ENCODE data around the gene TCEA3. TPM values are rescaled to one million over a fixed set of nuclear protein-coding genes. Genes with fewer than 3 reads are reported as not detected.
A peak's percentile ranks its signal among the peaks of the same experiment; 100 is the strongest.
"Not testable (repeated sequence)": the region's sequence is repeated elsewhere in the genome, so short reads cannot be mapped to it uniquely, and the experiment has no call there.

The TCEA3 gene
- total RNA-seq, 2 experiments from 2014 or later, result 0.26 to 1.3 TPM

GRCh38 chr1:23374079-23374735 is 50.3 kb downstream of the TCEA3 start:
- H3K9me3 Mint-ChIP-seq (ENCODE audit: low read depth); H3K36me3 Mint-ChIP-seq; H3K4me3 Mint-ChIP-seq; CTCF ChIA-PET; DNase-seq; ATAC-seq; H3K27ac Mint-ChIP-seq; H3K27me3 Mint-ChIP-seq: not testable (repeated sequence)
- H3K4me1 Mint-ChIP-seq, result peaks cover 16% of the 10 kb centered on the region

- CTCF ChIA-PET, result interaction anchor here (2.7 kb wide), 1 partner anchor 31 kb away, joined by 11 read pairs; no protein-coding TSS in a partner anchor
- Mint-ChIP-seq H3K27me3 (no peaks in the 10 kb centered on the region), H3K4me3 (no peak overlapping the region), H3K9me3 (ENCODE audit: low read depth) (no peaks in the 10 kb centered on the region), H3K4me1 (peaks cover 22% of the 10 kb centered on the region), H3K36me3 (peaks cover 4% of the 10 kb centered on the region), H3K27ac (no peak overlapping the region)
- no peak for DNase-seq
- no peak for ATAC-seq
Measured at GRCh38 chr1:23371987-23372880, 52.3 kb downstream of the TCEA3 start.

DNA sequence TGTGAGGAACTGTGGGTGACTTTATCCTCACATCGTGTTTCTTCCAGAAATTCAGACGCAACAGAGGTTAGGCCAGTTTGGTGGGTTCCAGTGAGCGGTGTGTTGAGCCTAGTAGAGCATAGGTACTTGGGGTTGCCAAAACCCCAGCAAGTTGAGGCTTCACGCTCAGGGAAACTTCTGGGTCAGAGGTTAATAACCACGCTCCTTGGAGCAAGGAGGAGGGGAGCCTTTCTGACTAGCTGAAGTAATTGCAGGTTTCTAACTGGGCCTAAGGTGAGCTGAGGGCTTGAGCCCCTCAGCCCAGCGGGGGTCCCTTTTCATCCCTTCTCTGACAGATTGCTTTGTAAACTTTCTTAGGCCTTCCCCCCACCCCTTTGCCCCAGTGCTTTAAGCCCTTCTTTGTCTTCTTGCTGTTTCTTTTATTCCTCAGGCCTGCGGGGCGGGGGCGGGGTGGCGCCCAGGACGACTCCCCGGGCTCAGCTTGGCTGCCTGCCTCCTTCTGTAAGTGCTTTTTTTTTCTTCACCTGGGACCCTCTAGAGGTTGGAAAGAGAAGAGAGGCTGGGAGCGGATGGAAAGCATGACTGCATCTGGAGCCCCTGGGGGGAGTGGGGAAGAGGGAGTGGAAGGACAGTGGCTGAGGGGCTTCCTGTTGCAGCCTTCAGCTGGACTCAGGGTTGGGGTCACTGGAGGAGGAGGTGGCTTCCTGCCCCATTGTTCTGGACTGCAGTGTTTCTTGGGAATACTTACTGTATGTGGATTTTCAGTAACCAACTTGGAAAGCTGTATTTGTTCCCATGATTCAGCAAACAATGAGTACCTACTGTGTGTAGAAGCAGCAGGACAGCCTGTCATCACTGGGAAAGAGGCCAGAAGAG is 53.6 kb downstream of the TCEA3 start:
- CTCF ChIA-PET, result interaction anchor here (2.7 kb wide), 1 partner anchor 33 kb away, joined by 11 read pairs; no protein-coding TSS in a partner anchor
- Mint-ChIP-seq H3K27ac (no peak overlapping the region), H3K4me3 (no peak overlapping the region), H3K4me1 (peaks cover 30% of the 10 kb centered on the region), H3K9me3 (ENCODE audit: low read depth) (peaks cover 6% of the 10 kb centered on the region), H3K27me3 (no peaks in the 10 kb centered on the region), H3K36me3 (peaks cover 15% of the 10 kb centered on the region)
- ATAC-seq (no peak), DNase-seq (no peak)

DNA sequence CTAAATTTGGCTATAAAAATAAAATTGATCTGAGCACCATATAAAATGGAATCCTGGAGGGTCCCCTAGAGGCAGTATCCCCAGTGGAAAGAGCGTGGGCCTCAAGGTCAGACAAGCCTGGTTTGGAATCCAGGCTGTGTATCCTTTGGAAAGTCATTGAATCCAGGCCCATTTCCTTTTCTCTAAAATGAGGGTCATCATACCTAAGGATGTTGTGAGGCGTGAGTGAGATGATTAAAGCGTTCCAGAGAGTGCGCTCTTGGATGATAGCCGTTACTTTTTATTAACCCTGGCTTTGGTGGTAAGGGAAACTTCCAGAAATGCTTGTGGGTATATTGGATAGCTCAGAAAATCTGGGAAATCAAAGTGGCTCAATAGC is 54.2 kb downstream of the TCEA3 start:
- CTCF ChIA-PET, result interaction anchor here (2.7 kb wide), 1 partner anchor 33 kb away, joined by 11 read pairs; no protein-coding TSS in a partner anchor
- ATAC-seq (no peak), DNase-seq (no peak)
- peaks cover 6% of the 10 kb centered on the region for H3K9me3 Mint-ChIP-seq (ENCODE audit: low read depth)
- H3K36me3 Mint-ChIP-seq, result peaks cover 20% of the 10 kb centered on the region
- H3K27ac Mint-ChIP-seq, result peak overlapping the region; percentile 66
- H3K4me1 Mint-ChIP-seq, result peaks cover 30% of the 10 kb centered on the region
- peak overlapping the region; percentile 91 for H3K4me3 Mint-ChIP-seq
- H3K27me3 Mint-ChIP-seq, result no peaks in the 10 kb centered on the region

- Mint-ChIP-seq H3K4me1 (peaks cover 30% of the 10 kb centered on the region), H3K9me3 (ENCODE audit: low read depth) (peaks cover 7% of the 10 kb centered on the region), H3K27me3 (no peaks in the 10 kb centered on the region), H3K4me3 (peak within 1 kb of the TSS; percentile 91), H3K27ac (peak within 1 kb of the TSS; percentile 98), H3K36me3 (peaks cover 27% of the 10 kb centered on the region)
- peak; percentile 47 for DNase-seq
- no peak for ATAC-seq
- CTCF ChIA-PET, result interaction anchor here (0.7 to 2.7 kb wide), 2 partner anchors 34 to 163 kb away, joined by 3 to 11 read pairs; no protein-coding TSS in a partner anchor
Measured at GRCh38 chr1:23369335-23370013, 55.1 kb downstream of the TCEA3 start, which contains the start of gene ZNF436. TSS of gene ZNF436 (minus strand) at chr1:23369836. CDS start at chr1:23368005, 1,831 bp downstream.

DNA sequence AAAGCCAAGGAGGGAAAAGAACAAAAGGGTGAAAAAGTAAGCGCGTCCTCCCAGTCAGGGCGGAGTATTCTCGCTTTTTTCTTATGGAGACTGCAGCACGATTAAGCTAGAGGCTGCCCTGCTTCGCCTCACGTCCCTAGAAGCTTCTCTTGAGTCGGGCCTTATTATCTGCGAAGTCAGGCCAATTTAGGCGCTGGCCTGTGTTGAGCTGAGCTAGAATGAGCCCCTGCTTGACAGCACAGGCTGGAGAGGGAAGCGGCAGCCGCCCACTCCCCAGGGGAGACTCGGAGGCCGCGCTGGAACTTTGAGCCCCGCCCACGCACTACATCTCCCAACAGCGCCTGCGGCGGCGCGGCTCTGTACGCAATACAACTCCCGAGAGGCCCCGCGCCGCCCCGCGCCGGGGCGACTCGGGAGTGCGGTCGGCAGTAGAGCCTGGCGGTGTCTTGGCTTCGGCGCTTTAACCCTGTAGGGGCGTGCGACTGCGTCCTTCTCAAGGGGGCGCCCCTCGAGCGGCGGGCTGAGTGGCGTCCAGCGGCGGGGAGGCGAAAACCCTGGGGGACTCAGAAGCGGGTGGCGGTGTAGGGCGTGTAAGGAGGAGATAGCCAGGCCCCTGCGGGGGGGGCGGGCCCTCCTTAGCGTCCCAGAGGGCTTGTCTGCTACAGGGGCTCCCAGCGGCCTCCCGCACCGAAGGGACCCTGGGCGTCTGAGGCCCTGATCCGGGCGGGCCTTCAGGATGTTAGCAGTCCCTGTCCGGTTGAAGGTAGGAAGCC is 55.8 kb downstream of the TCEA3 start:
- Mint-ChIP-seq H3K4me3 (peak overlapping the region; percentile 91), H3K36me3 (peaks cover 34% of the 10 kb centered on the region), H3K9me3 (ENCODE audit: low read depth) (peaks cover 8% of the 10 kb centered on the region), H3K4me1 (peaks cover 30% of the 10 kb centered on the region), H3K27me3 (no peaks in the 10 kb centered on the region), H3K27ac (peak overlapping the region; percentile 98)
- CTCF ChIA-PET, result interaction anchor here (1.1 to 2.4 kb wide), 5 partner anchors 18 to 160 kb away, joined by 3 to 16 read pairs (median 4); partner anchors contain the start of gene HNRNPR
- DNase-seq (peak; percentile 90), ATAC-seq (peak; percentile 82)

- H3K4me3 Mint-ChIP-seq, result peak overlapping the region; percentile 91
- peaks cover 30% of the 10 kb centered on the region for H3K4me1 Mint-ChIP-seq
- peak overlapping the region; percentile 98 for H3K27ac Mint-ChIP-seq
- CTCF ChIA-PET, result interaction anchor here (0.8 to 2.4 kb wide), 7 partner anchors 17 to 782 kb away, joined by 3 to 16 read pairs (median 4); partner anchors contain the start of gene HNRNPR
- DNase-seq (peak; percentile 99), ATAC-seq (peak; percentile 93)
- H3K36me3 Mint-ChIP-seq, result peaks cover 41% of the 10 kb centered on the region
- no peaks in the 10 kb centered on the region for H3K27me3 Mint-ChIP-seq
- H3K9me3 Mint-ChIP-seq (ENCODE audit: low read depth), result peaks cover 9% of the 10 kb centered on the region
Measured at GRCh38 chr1:23367791-23368561, 56.6 kb downstream of the TCEA3 start.

- no peaks in the 10 kb centered on the region for H3K27me3 Mint-ChIP-seq
- H3K4me1 Mint-ChIP-seq, result peaks cover 30% of the 10 kb centered on the region
- peaks cover 46% of the 10 kb centered on the region for H3K36me3 Mint-ChIP-seq
- ATAC-seq, result no peak
- H3K9me3 Mint-ChIP-seq (ENCODE audit: low read depth), result peaks cover 14% of the 10 kb centered on the region
- CTCF ChIA-PET, result interaction anchor here (0.8 to 2.4 kb wide), 7 partner anchors 16 to 783 kb away, joined by 3 to 16 read pairs (median 4); partner anchors contain the start of gene HNRNPR
- peak overlapping the region; percentile 98 for H3K27ac Mint-ChIP-seq
- DNase-seq, result no peak
- H3K4me3 Mint-ChIP-seq, result peak overlapping the region; percentile 91
Measured at GRCh38 chr1:23367451-23367790, 57.1 kb downstream of the TCEA3 start.

DNA sequence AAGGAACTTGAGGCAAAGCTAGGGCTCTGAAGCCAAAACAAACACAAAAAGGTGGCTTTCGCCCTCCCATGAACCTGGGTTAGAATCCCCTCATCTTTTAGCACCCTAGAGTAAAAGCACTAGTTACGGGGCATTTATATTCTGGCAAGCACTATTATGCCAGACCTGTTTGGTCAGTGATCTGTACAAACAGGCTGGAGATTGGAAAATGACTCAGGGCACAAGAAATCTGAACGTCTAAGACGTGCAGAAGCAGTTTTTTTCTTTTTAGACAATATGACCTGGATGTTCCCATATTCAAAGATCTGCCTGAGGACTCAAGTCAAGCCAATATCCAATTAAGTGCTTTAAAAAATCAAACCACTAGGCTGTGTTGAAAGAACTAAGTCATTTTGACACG is 58.0 kb downstream of the TCEA3 start:
- H3K4me1 Mint-ChIP-seq, result peaks cover 30% of the 10 kb centered on the region
- ATAC-seq (no peak), DNase-seq (no peak)
- H3K36me3 Mint-ChIP-seq, result peaks cover 54% of the 10 kb centered on the region
- H3K4me3 Mint-ChIP-seq, result peak overlapping the region; percentile 91
- CTCF ChIA-PET, result interaction anchor here (1.2 to 2.4 kb wide), 3 partner anchors 20 to 22 kb away, joined by 4 to 16 read pairs (median 5); partner anchors contain the start of gene HNRNPR
- H3K27me3 Mint-ChIP-seq, result no peaks in the 10 kb centered on the region
- H3K9me3 Mint-ChIP-seq (ENCODE audit: low read depth), result peaks cover 21% of the 10 kb centered on the region
- no peak overlapping the region for H3K27ac Mint-ChIP-seq

DNA sequence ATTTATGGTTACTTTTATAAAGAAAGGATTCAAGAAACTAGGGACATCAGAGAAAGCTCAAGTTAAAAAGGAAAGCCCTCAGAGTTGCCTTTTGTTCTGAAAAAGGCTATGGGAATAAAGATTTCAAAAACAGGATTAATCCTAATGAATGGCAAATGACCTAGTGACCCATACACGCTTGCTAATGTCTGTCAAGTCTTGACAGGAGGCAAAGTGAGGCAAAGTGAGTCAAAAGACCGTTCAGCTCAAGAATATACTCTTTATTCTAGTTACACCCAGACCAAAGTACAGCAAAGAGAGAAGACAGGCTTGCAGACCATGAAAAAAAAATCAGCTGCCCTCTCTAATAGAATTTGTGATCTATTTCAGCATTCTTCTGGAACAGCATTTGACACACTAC is 58.4 kb downstream of the TCEA3 start:
- DNase-seq (no peak), ATAC-seq (no peak)
- Mint-ChIP-seq H3K4me3 (peak overlapping the region; percentile 6), H3K27ac (no peak overlapping the region), H3K4me1 (peaks cover 30% of the 10 kb centered on the region), H3K9me3 (ENCODE audit: low read depth) (peaks cover 26% of the 10 kb centered on the region), H3K27me3 (no peaks in the 10 kb centered on the region), H3K36me3 (peaks cover 59% of the 10 kb centered on the region)
- CTCF ChIA-PET, result interaction anchor here (1.2 to 1.6 kb wide), 3 partner anchors 15 to 21 kb away, joined by 3 to 5 read pairs (median 4); partner anchors contain the start of gene HNRNPR

GRCh38 chr1:23362218-23362713 is 62.3 kb downstream of the TCEA3 start:
- Mint-ChIP-seq H3K9me3 (ENCODE audit: low read depth) (peaks cover 42% of the 10 kb centered on the region), H3K4me1 (peaks cover 8% of the 10 kb centered on the region), H3K36me3 (peaks cover 78% of the 10 kb centered on the region), H3K27ac (no peak overlapping the region), H3K27me3 (no peaks in the 10 kb centered on the region), H3K4me3 (no peak overlapping the region)
- no peak for ATAC-seq
- DNase-seq, result no peak
- CTCF ChIA-PET, result interaction anchor here (0.8 to 0.9 kb wide), 2 partner anchors 12 to 23 kb away, joined by 3 read pairs; no protein-coding TSS in a partner anchor
